ENCODE measurements around the gene YRDC.

Gene YRDC

DNA sequence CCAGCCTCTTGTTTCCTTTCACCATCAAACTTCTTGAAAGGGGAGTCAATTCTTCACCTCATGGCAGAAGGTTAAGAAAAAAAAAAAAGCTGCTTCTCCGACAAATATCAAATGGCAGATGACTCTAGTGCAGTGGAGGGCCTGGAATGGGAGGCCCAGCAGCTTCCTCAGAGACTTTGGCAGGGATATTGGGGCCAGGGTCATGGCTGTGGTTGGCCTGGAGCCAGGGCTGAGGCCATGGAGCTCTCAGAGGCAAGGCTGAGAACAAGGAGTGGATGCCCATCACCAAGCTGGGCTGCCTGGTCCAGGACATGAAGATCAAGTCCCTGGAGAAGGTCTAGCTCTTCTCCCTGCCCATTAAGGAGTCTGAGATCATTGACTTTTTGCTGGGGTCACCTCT is 32.7 kb upstream of the YRDC start:
- Histone ChIP-seq H3K27ac (ENCODE audit: low read length) (peak overlapping the region; percentile 94; the same call in 1 of the 2 replicates), H3K4me2 (ENCODE audit: low read depth, low read length) (peak overlapping the region; percentile 47; the same call in 1 of the 2 replicates), H3K36me3 (replicated peaks; ENCODE audit: insufficient read depth, low read length) (no peaks in the 10 kb centered on the region; the same call in 1 of the 2 replicates), H3F3A (ENCODE audit: insufficient read depth, low read length) (peaks cover 10% of the 10 kb centered on the region), H3K9me3 (replicated peaks; ENCODE audit: insufficient read depth, low read length) (no peaks in the 10 kb centered on the region), H3K27me3 (replicated peaks; ENCODE audit: insufficient read depth, low read length) (no peaks in the 10 kb centered on the region), H3K4me3 (ENCODE audit: low read length) (no peak overlapping the region), H3K9me2 (replicated peaks; ENCODE audit: insufficient read depth, low read length) (no peaks in the 10 kb centered on the region), H3K9ac (ENCODE audit: low read length) (no peak overlapping the region), H2AFZ (ENCODE audit: low read length) (no peak overlapping the region), H3K4me1 (ENCODE audit: low read length) (peaks cover 18% of the 10 kb centered on the region), H4K20me1 (ENCODE audit: insufficient read depth, low read length) (no peaks in the 10 kb centered on the region), H3K79me2 (ENCODE audit: low read length) (peaks cover 33% of the 10 kb centered on the region)
- no peak for TF ChIP-seq EZH2 (optimal IDR thresholded peaks at IDR 0.05; ENCODE audit: low read depth, low read length)
- no peak for TF ChIP-seq CTCF (IDR thresholded peaks at IDR 0.05; ENCODE audit: low read length)
- TF ChIP-seq EZH2phosphoT487 (IDR thresholded peaks at IDR 0.05; ENCODE audit: low read length) = no peak
- no peak for DNase-seq

DNA sequence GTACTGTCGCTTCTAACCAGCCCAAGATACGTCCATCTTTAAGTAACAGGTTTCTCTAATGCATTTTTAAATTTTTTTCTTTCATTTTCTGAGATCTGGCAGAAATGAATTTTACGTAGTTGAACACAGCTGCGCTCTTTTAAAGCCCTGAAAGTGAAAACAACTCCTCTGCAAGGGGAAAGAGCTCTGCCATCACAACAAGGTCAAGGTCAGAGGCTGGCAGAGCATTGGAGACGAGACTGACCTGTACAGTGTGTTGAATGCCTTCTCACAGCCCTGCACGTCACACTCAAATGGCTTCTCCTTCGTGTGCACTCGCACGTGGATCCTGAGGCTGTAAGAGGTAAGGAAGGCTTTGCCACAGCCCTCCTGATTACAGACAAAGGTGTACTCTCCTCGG is 31.7 kb upstream of the YRDC start:
- DNase-seq = peak; percentile 77
- Histone ChIP-seq H3K9ac (ENCODE audit: low read length) (peak overlapping the region; percentile 64), H2AFZ (ENCODE audit: low read length) (peak overlapping the region; percentile 55), H3K9me3 (replicated peaks; ENCODE audit: insufficient read depth, low read length) (no peaks in the 10 kb centered on the region), H3K27me3 (replicated peaks; ENCODE audit: insufficient read depth, low read length) (no peaks in the 10 kb centered on the region), H3K4me1 (ENCODE audit: low read length) (peaks cover 18% of the 10 kb centered on the region), H3K9me2 (replicated peaks; ENCODE audit: insufficient read depth, low read length) (no peaks in the 10 kb centered on the region), H3K36me3 (replicated peaks; ENCODE audit: insufficient read depth, low read length) (no peaks in the 10 kb centered on the region; the same call in 1 of the 2 replicates), H3K27ac (ENCODE audit: low read length) (peak overlapping the region; percentile 94), H3K4me2 (ENCODE audit: low read depth, low read length) (peak overlapping the region; percentile 47), H3F3A (ENCODE audit: insufficient read depth, low read length) (peaks cover 10% of the 10 kb centered on the region), H4K20me1 (ENCODE audit: insufficient read depth, low read length) (no peaks in the 10 kb centered on the region), H3K79me2 (ENCODE audit: low read length) (peaks cover 24% of the 10 kb centered on the region), H3K4me3 (ENCODE audit: low read length) (peak overlapping the region; percentile 44)
- no peak for TF ChIP-seq CTCF (IDR thresholded peaks at IDR 0.05; ENCODE audit: low read length)
- TF ChIP-seq EZH2 (optimal IDR thresholded peaks at IDR 0.05; ENCODE audit: low read depth, low read length) = no peak
- no peak for TF ChIP-seq EZH2phosphoT487 (IDR thresholded peaks at IDR 0.05; ENCODE audit: low read length)

DNA sequence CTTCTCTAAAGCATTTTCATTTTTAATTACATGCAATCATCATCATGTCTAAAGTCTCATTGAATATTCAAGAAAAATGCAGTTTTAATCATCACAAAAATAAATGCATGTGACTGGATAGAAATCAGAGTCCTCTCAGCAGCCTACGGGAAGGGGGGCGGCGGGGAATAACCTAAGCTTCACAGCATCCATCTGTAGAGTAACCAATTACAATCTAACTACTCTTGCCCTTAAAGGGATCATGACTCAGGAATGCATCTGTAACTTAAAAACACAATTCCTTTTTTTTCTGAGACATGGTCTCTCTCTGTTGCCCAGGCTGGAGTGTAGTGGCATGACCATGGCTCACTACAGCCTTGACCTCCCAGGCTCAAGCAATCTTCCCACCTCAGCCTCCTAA is 28.8 kb upstream of the YRDC start:
- Histone ChIP-seq H2AFZ (ENCODE audit: low read length) (no peak overlapping the region), H3K27ac (ENCODE audit: low read length) (no peak overlapping the region), H3K4me2 (ENCODE audit: low read depth, low read length) (no peak overlapping the region), H3K27me3 (replicated peaks; ENCODE audit: insufficient read depth, low read length) (no peaks in the 10 kb centered on the region), H3K4me3 (ENCODE audit: low read length) (no peak overlapping the region), H4K20me1 (ENCODE audit: insufficient read depth, low read length) (no peaks in the 10 kb centered on the region), H3K9ac (ENCODE audit: low read length) (no peak overlapping the region), H3K9me2 (replicated peaks; ENCODE audit: insufficient read depth, low read length) (no peaks in the 10 kb centered on the region), H3K4me1 (ENCODE audit: low read length) (peaks cover 18% of the 10 kb centered on the region), H3F3A (ENCODE audit: insufficient read depth, low read length) (peaks cover 10% of the 10 kb centered on the region), H3K79me2 (ENCODE audit: low read length) (peaks cover 13% of the 10 kb centered on the region), H3K36me3 (replicated peaks; ENCODE audit: insufficient read depth, low read length) (no peaks in the 10 kb centered on the region; the same call in 1 of the 2 replicates), H3K9me3 (replicated peaks; ENCODE audit: insufficient read depth, low read length) (no peaks in the 10 kb centered on the region)
- TF ChIP-seq EZH2 (optimal IDR thresholded peaks at IDR 0.05; ENCODE audit: low read depth, low read length) (no peak), EZH2phosphoT487 (IDR thresholded peaks at IDR 0.05; ENCODE audit: low read length) (no peak), CTCF (IDR thresholded peaks at IDR 0.05; ENCODE audit: low read length) (no peak)
- DNase-seq = no peak
